Measurements from ENCODE around the gene ZNF155. TPM values are rescaled to one million over a fixed set of nuclear protein-coding genes. Genes with fewer than 3 reads are reported as not detected.
"Not testable (repeated sequence)": the region's sequence is repeated elsewhere in the genome, so short reads cannot be mapped to it uniquely, and the experiment has no call there.

ZNF155 gene
- polyA plus RNA-seq (ENCODE audit: insufficient read length in 3 of 3) = 10 to 100 TPM; 13.1 to 15.9 (median 14.5) TPM
- long read RNA-seq, donor 1, partial matches to known transcripts = 0 of 4 reads
- long read RNA-seq, donor 1, other reads (novel, unspliced or antisense) = 0 of 4 reads
- long read RNA-seq, donor 2, partial matches to known transcripts = 0 of 7 reads
- long read RNA-seq, donor 2, other reads (novel, unspliced or antisense) = 0 of 7 reads
- long read RNA-seq, donor 3, partial matches to known transcripts = 0 of 1 reads
- long read RNA-seq, donor 3, other reads (novel, unspliced or antisense) = 0 of 1 reads
- long read RNA-seq, donor 4, partial matches to known transcripts = 0 of 5 reads
- long read RNA-seq, donor 4, other reads (novel, unspliced or antisense) = 0 of 5 reads
- long read RNA-seq, donor 5, partial matches to known transcripts = 0 of 2 reads
- long read RNA-seq, donor 5, other reads (novel, unspliced or antisense) = 0 of 2 reads
- long read RNA-seq, donor 6, partial matches to known transcripts = 0 of 3 reads
- long read RNA-seq, donor 6, other reads (novel, unspliced or antisense) = 0 of 3 reads
- long read RNA-seq, donor 7, partial matches to known transcripts = 0 of 3 reads
- long read RNA-seq, donor 7, other reads (novel, unspliced or antisense) = 0 of 3 reads
- long read RNA-seq, donor 8, partial matches to known transcripts = 0 of 1 reads
- long read RNA-seq, donor 8, other reads (novel, unspliced or antisense) = 0 of 1 reads
- long read RNA-seq, donor 9, partial matches to known transcripts = 0 of 1 reads
- long read RNA-seq, donor 9, other reads (novel, unspliced or antisense) = 0 of 1 reads
- long read RNA-seq, donor 10, partial matches to known transcripts = 0 of 4 reads
- long read RNA-seq, donor 10, other reads (novel, unspliced or antisense) = 0 of 4 reads
- long read RNA-seq, donor 11, partial matches to known transcripts = 0 of 2 reads
- long read RNA-seq, donor 11, other reads (novel, unspliced or antisense) = 0 of 2 reads
- long read RNA-seq, donor 12, transcript ZNF155-201 (5 exons, 2,596 nt) = major isoform, 6 of 8 reads
- long read RNA-seq, donor 12, partial matches to known transcripts = 0 of 8 reads
- long read RNA-seq, donor 12, other reads (novel, unspliced or antisense) = 0 of 8 reads
- long read RNA-seq, donor 13, partial matches to known transcripts = 0 of 2 reads
- long read RNA-seq, donor 13, other reads (novel, unspliced or antisense) = 0 of 2 reads
- long read RNA-seq, donor 14 = 0 reads
- long read RNA-seq, donor 15, partial matches to known transcripts = 7 of 9 reads
- long read RNA-seq, donor 15, other reads (novel, unspliced or antisense) = 0 of 9 reads
- long read RNA-seq, donor 16, partial matches to known transcripts = 0 of 5 reads
- long read RNA-seq, donor 16, other reads (novel, unspliced or antisense) = 0 of 5 reads

- DNase-seq = peak; percentile 95
These were observed at the start of gene ZNF155 for GRCh38 chr19:43983912-43984686. Gene ZNF155 (plus strand): TSS chr19:43984188. CDS start chr19:43988544, 4,356 bp downstream.

GRCh38 chr19:43934985-43935708 lies 48.8 kb upstream of the ZNF155 start, which contains the start of gene ZNF45:
Gene ZNF45 (minus strand): TSS chr19:43935282. CDS start chr19:43922185, 13,097 bp downstream.
- DNase-seq = peak; percentile 93

GRCh38 chr19:43936188-43936587 lies 47.8 kb upstream of the ZNF155 start:
- no peak for DNase-seq

GRCh38 chr19:43939557-43940260 lies 44.3 kb upstream of the ZNF155 start:
- no peak for DNase-seq

- DNase-seq = no peak
These were observed 43.3 kb upstream of the ZNF155 start for GRCh38 chr19:43940719-43941118.

- DNase-seq = no peak
These were observed 42.8 kb upstream of the ZNF155 start for GRCh38 chr19:43941209-43941608.

- not testable (repeated sequence) for DNase-seq
These were observed 36.6 kb upstream of the ZNF155 start for GRCh38 chr19:43947412-43947811.

GRCh38 chr19:43949803-43950202 lies 34.2 kb upstream of the ZNF155 start:
- DNase-seq = not testable (repeated sequence)

GRCh38 chr19:43950834-43951645 lies 32.9 kb upstream of the ZNF155 start, which contains the start of gene ZNF221:
Gene ZNF221 (plus strand): TSS chr19:43951228. CDS start chr19:43962727, 11,499 bp downstream.
- peak; percentile 97 for DNase-seq

GRCh38 chr19:43956827-43957226 lies 27.2 kb upstream of the ZNF155 start:
- DNase-seq = no peak

GRCh38 chr19:43957891-43958290 lies 26.1 kb upstream of the ZNF155 start:
- DNase-seq = no peak

GRCh38 chr19:43960411-43960810 lies 23.6 kb upstream of the ZNF155 start:
- DNase-seq = no peak

GRCh38 chr19:43966079-43966694 lies 17.8 kb upstream of the ZNF155 start:
- DNase-seq = no peak

GRCh38 chr19:43976732-43977131 lies 7.3 kb upstream of the ZNF155 start:
- DNase-seq = no peak

GRCh38 chr19:43983544-43983911 lies 460 bp upstream of the ZNF155 start:
- no peak for DNase-seq

GRCh38 chr19:43984687-43985000 lies 656 bp downstream of the ZNF155 start:
- no peak for DNase-seq

GRCh38 chr19:43997631-43998290 lies 13.8 kb downstream of the ZNF155 start:
- DNase-seq = no peak

GRCh38 chr19:44002212-44002565 lies 18.2 kb downstream of the ZNF155 start:
- DNase-seq = no peak
